Cardiac muscle cell (in vitro differentiated cells and primary cell): Measurements from ENCODE around the gene GCM1. TPM values are rescaled to one million over a fixed set of nuclear protein-coding genes. Genes with fewer than 3 reads are reported as not detected.
A peak's percentile ranks its signal among the peaks of the same experiment; 100 is the strongest.

Source experiments
- DNase-seq, 2 donors: peaks; one replicate each; pipeline versions ENCODE4 v3.0.0 to v3.0.0-alpha.2; 2010 to 2017; ENCODE audit warnings: low read depth in 1 of 2, low spot score in 1 of 2
- H3K27ac ChIP-seq: fragments of 200-600 bp; sonication (generic); 2 replicates; pipeline ENCODE4 v1.5.1; 2016
- H3K27me3 ChIP-seq: fragments of 200-600 bp; sonication (generic); 2 replicates; pipeline ENCODE4 v1.6.0; 2016; ENCODE audit warnings: control low read depth
- H3K36me3 ChIP-seq: fragments of 200-600 bp; sonication (generic); 2 replicates; pipeline ENCODE4 v1.5.1; 2016; ENCODE audit warnings: control low read depth
- H3K4me1 ChIP-seq: fragments of 200-600 bp; sonication (generic); 2 replicates; pipeline ENCODE4 v1.8.1; 2017; ENCODE audit warnings: low read depth, mild to moderate bottlenecking, mixed run types
- H3K4me3 ChIP-seq: fragments of 200-600 bp; sonication (generic); 2 replicates; pipeline ENCODE4 v1.5.1; 2016; ENCODE audit warnings: mild to moderate bottlenecking
- H3K9me3 ChIP-seq: fragments of 200-600 bp; sonication (generic); 2 replicates; pipeline ENCODE4 v1.5.1; 2017; ENCODE audit warnings: low read depth, mild to moderate bottlenecking, control low read depth
- CTCF ChIP-seq: IDR thresholded peaks from 2 replicates; pipeline ENCODE4 v1.5.1; 2012; ENCODE audit warnings: low read depth, mild to moderate bottlenecking, low read length
- polyA plus RNA-seq: library from polyadenylated mRNA; unstranded; fragments of >200 nt; fragmentation: Nextera tagmentation; extraction: Ambion mirVana; gene quantifications from 2 replicates; pipeline ENCODE4 v1.2.1, GENCODE V29; 2016
- total RNA-seq: library from RNA; depleted of rRNA; stranded (reverse); fragments of >200 nt; gene quantifications from 2 replicates; pipeline ENCODE4 v1.2.3, GENCODE V29; 2016

GCM1 gene
- total and polyA plus RNA-seq, 2 experiments from 2014 or later, result not detected

GRCh38 chr6:53104916-53105315 is 43.7 kb downstream of the GCM1 start:
- TF ChIP-seq CTCF, result no peak
- Histone ChIP-seq H3K27me3 (no peaks in the 10 kb centered on the region), H3K27ac (no peak overlapping the region), H3K36me3 (peaks cover 17% of the 10 kb centered on the region), H3K4me1 (peaks cover 8% of the 10 kb centered on the region), H3K9me3 (no peaks in the 10 kb centered on the region), H3K4me3 (no peak overlapping the region)
- DNase-seq, result peak in 1 of 2 donors; percentile 4

- TF ChIP-seq CTCF, result peak; percentile 20
- Histone ChIP-seq H3K4me3 (no peak overlapping the region), H3K27me3 (no peaks in the 10 kb centered on the region), H3K9me3 (no peaks in the 10 kb centered on the region), H3K27ac (no peak overlapping the region), H3K4me1 (peaks cover 8% of the 10 kb centered on the region), H3K36me3 (peaks cover 17% of the 10 kb centered on the region)
- peak; percentile 15 to 20 for DNase-seq
Observed at GRCh38 chr6:53103993-53104675, 44.5 kb downstream of the GCM1 start.

GRCh38 chr6:53101006-53101405 is 47.6 kb downstream of the GCM1 start:
- Histone ChIP-seq H3K27ac (no peak overlapping the region), H3K36me3 (peaks cover 44% of the 10 kb centered on the region)

GRCh38 chr6:53100561-53100960 is 48.1 kb downstream of the GCM1 start:
- DNase-seq, result no peak
- TF ChIP-seq CTCF, result no peak
- H3K4me3 ChIP-seq, result no peak overlapping the region
- H3K4me1 ChIP-seq, result no peaks in the 10 kb centered on the region
- H3K9me3 ChIP-seq, result no peaks in the 10 kb centered on the region
- no peak overlapping the region for H3K27ac ChIP-seq
- no peaks in the 10 kb centered on the region for H3K27me3 ChIP-seq
- peaks cover 49% of the 10 kb centered on the region for H3K36me3 ChIP-seq

More at GRCh38 chr6:53101006-53101405, 47.6 kb downstream of the GCM1 start:
- Histone ChIP-seq H3K27me3 (no peaks in the 10 kb centered on the region), H3K4me1 (no peaks in the 10 kb centered on the region), H3K9me3 (no peaks in the 10 kb centered on the region), H3K4me3 (no peak overlapping the region)
- no peak for TF ChIP-seq CTCF
- DNase-seq, result no peak

GRCh38 chr6:53095716-53096115 is 52.9 kb downstream of the GCM1 start:
- H3K9me3 ChIP-seq, result no peaks in the 10 kb centered on the region
- H3K4me3 ChIP-seq, result no peak overlapping the region
- no peak for TF ChIP-seq CTCF
- DNase-seq, result no peak
- H3K4me1 ChIP-seq, result no peaks in the 10 kb centered on the region
- H3K36me3 ChIP-seq, result peaks cover 82% of the 10 kb centered on the region
- no peaks in the 10 kb centered on the region for H3K27me3 ChIP-seq
- no peak overlapping the region for H3K27ac ChIP-seq
